ENCODE measurements around the gene AZGP1. TPM values are rescaled to one million over a fixed set of nuclear protein-coding genes. Genes with fewer than 3 reads are reported as not detected.
"Not testable (repeated sequence)": the region's sequence is repeated elsewhere in the genome, so short reads cannot be mapped to it uniquely, and the experiment has no call there.

The AZGP1 gene
- total and polyA plus RNA-seq, 7 donors = 0.66 to 17.1 (median 4.7) TPM

- no peaks in the 10 kb centered on the region for H3K36me3 ChIP-seq
- WGBS, 2 donors = 37 to 65% methylated on average over 2 of the region's 2 CpGs
Observed at GRCh38 chr7:99984593-99984992, 8.8 kb upstream of the AZGP1 start.

GRCh38 chr7:99981066-99981465 is 5.2 kb upstream of the AZGP1 start:
- H3K4me1 ChIP-seq, H3K36me3 ChIP-seq, DNase-seq, H3K27ac ChIP-seq, H3K4me3 ChIP-seq, H3K9me3 ChIP-seq: not testable (repeated sequence)
- H3K27me3 ChIP-seq = peaks cover 0 to 11% (median 0%) of the 10 kb centered on the region in 3 donors
- WGBS, 2 donors = 89 to 90% methylated on average over 7 of the region's 7 CpGs
- intact Hi-C loops (cut with DNase I) = loop anchor here (10.0 kb wide), 1 partner anchor 234 kb away; the partner anchor contains the start of gene PVRIG

More at GRCh38 chr7:99984593-99984992, 8.8 kb upstream of the AZGP1 start:
- no peak overlapping the region for H3K4me3 ChIP-seq
- TF ChIP-seq POLR2AphosphoS5 (IDR thresholded peaks at IDR 0.05) (no peak), EP300 (IDR thresholded peaks at IDR 0.05) (no peak), POLR2A (IDR thresholded peaks at IDR 0.05) (no peak), CTCF (IDR thresholded peaks at IDR 0.05) (no peak)
- H3K4me1 ChIP-seq = no peaks in the 10 kb centered on the region
- intact Hi-C loops (cut with DNase I) = loop anchor here (10.0 kb wide), 1 partner anchor 230 kb away; the partner anchor contains the start of gene PVRIG
- H3K27ac ChIP-seq = no peak overlapping the region
- H3K9me3 ChIP-seq = peaks cover 0 to 3% (median 0%) of the 10 kb centered on the region in 4 donors
- H3K27me3 ChIP-seq = no peaks in the 10 kb centered on the region
- DNase-seq = no peak

- 58 to 61% methylated on average over 4 of the region's 4 CpGs for WGBS, 2 donors
- DNase-seq = not testable (repeated sequence)
- intact Hi-C loops (cut with DNase I) = loop anchor here (10.0 kb wide), 1 partner anchor 234 kb away; the partner anchor contains the start of gene PVRIG
Observed at GRCh38 chr7:99980448-99980872, 4.6 kb upstream of the AZGP1 start.

GRCh38 chr7:99979814-99980225 is 4.0 kb upstream of the AZGP1 start:
- TF ChIP-seq CTCF (IDR thresholded peaks at IDR 0.05) = peak; percentile 60 to 79 (median 70)
- DNase-seq, H3K36me3 ChIP-seq, H3K4me1 ChIP-seq, H3K4me3 ChIP-seq, H3K9me3 ChIP-seq, H3K27ac ChIP-seq: not testable (repeated sequence)
- intact Hi-C loops (cut with DNase I) = loop anchor here (10.0 kb wide), 1 partner anchor 235 kb away; the partner anchor contains the start of gene PVRIG
- WGBS, 2 donors = 6 to 17% methylated on average over 10 of the region's 10 CpGs
- peaks cover 0 to 11% (median 0%) of the 10 kb centered on the region in 3 donors for H3K27me3 ChIP-seq

More at GRCh38 chr7:99980448-99980872, 4.6 kb upstream of the AZGP1 start:
- not testable (repeated sequence) for H3K4me1 ChIP-seq, H3K36me3 ChIP-seq, H3K4me3 ChIP-seq, H3K9me3 ChIP-seq, H3K27ac ChIP-seq
- peaks cover 0 to 11% (median 0%) of the 10 kb centered on the region in 3 donors for H3K27me3 ChIP-seq

GRCh38 chr7:99976626-99977025 is 795 bp upstream of the AZGP1 start:
- DNase-seq = no peak
- TF ChIP-seq CTCF (IDR thresholded peaks at IDR 0.05) = no peak
- no peak for TF ChIP-seq POLR2AphosphoS5 (IDR thresholded peaks at IDR 0.05)
- TF ChIP-seq EP300 (IDR thresholded peaks at IDR 0.05) = no peak
- no peak for TF ChIP-seq POLR2A (IDR thresholded peaks at IDR 0.05)

GRCh38 chr7:99974681-99975080 is 1.1 kb downstream of the AZGP1 start:
- intact Hi-C loops (cut with DNase I) = no loop called here
- 76 to 89% methylated on average over 1 of the region's 1 CpG for WGBS, 2 donors
- Histone ChIP-seq H3K27ac (no peak overlapping the region), H3K27me3 (peaks cover 0 to 11% (median 0%) of the 10 kb centered on the region in 3 donors), H3K9me3 (no peaks in the 10 kb centered on the region), H3K36me3 (no peaks in the 10 kb centered on the region), H3K4me3 (no peak overlapping the region), H3K4me1 (no peaks in the 10 kb centered on the region)
- no peak for DNase-seq
- TF ChIP-seq EP300 (IDR thresholded peaks at IDR 0.05) = no peak
- no peak for TF ChIP-seq POLR2AphosphoS5 (IDR thresholded peaks at IDR 0.05)

More at GRCh38 chr7:99976626-99977025, 795 bp upstream of the AZGP1 start:
- Histone ChIP-seq H3K36me3 (no peaks in the 10 kb centered on the region), H3K4me1 (no peaks in the 10 kb centered on the region), H3K9me3 (no peaks in the 10 kb centered on the region), H3K27ac (no peak overlapping the region), H3K27me3 (peaks cover 0 to 11% (median 0%) of the 10 kb centered on the region in 3 donors), H3K4me3 (no peak overlapping the region)
- intact Hi-C loops (cut with DNase I) = no loop called here
- 55 to 86% methylated on average over 13 of the region's 13 CpGs for WGBS, 2 donors

- H3K4me1 ChIP-seq; H3K9me3 ChIP-seq; H3K36me3 ChIP-seq; H3K27ac ChIP-seq; intact Hi-C loops (cut with DNase I); DNase-seq; H3K4me3 ChIP-seq: not testable (repeated sequence)
- WGBS, 2 donors = 80 to 86% methylated on average over 7 of the region's 7 CpGs
- peaks cover 0 to 15% (median 0%) of the 10 kb centered on the region in 3 donors for H3K27me3 ChIP-seq
Observed at GRCh38 chr7:99973817-99974216, 2.0 kb downstream of the AZGP1 start.
